HL-60 (cell line): ENCODE data around the gene SERINC2.

Source experiments
- CTCF ChIP-seq: IDR thresholded peaks from one replicate; pipeline ENCODE4 v1.5.1; 2011; ENCODE audit warnings: low read length, control low read depth, inconsistent platforms; ENCODE audit not compliant: insufficient read depth
- GABPA ChIP-seq: IDR thresholded peaks from 2 replicates; pipeline ENCODE4 v1.6.1; 2012; ENCODE audit warnings: low read depth
- POLR2AphosphoS5 ChIP-seq: IDR thresholded peaks from 2 replicates; pipeline ENCODE4 v1.6.1; 2012; ENCODE audit warnings: low read depth
- REST ChIP-seq: IDR thresholded peaks from 2 replicates; pipeline ENCODE4 v1.6.1; 2012; ENCODE audit warnings: low read depth; ENCODE audit not compliant: insufficient replicate concordance
- SPI1 ChIP-seq: IDR thresholded peaks from 2 replicates; pipeline ENCODE4 v1.6.1; 2012; ENCODE audit warnings: low read depth, mild to moderate bottlenecking, borderline replicate concordance

- TF ChIP-seq CTCF (no peak), POLR2AphosphoS5 (no peak), REST (no peak), SPI1 (no peak), GABPA (no peak)
These were observed 21.3 kb downstream of the SERINC2 start for GRCh38 chr1:31434101-31434871.
